Aorta (tissue), 5 donors: Measurements from ENCODE around the gene CCNYL1. TPM values are rescaled to one million over a fixed set of nuclear protein-coding genes. Genes with fewer than 3 reads are reported as not detected.
"Not testable (repeated sequence)": the region's sequence is repeated elsewhere in the genome, so short reads cannot be mapped to it uniquely, and the experiment has no call there.

Experiments
- ATAC-seq: fragments of 200-7000 bp; cut with Tn5 transposase; one replicate; pipeline ENCODE4 v1.9.1; 2022; ENCODE audit warnings: moderate library complexity; ENCODE audit not compliant: low FRiP score
- DNase-seq, 2 donors: peaks; one replicate each; pipeline ENCODE4 v3.0.0-alpha.2; 2020
- H3K27ac ChIP-seq, 2 donors: one replicate each; pipeline ENCODE4 v1.5.1; 2013; ENCODE audit warnings: low read length in 2 of 2, mild to moderate bottlenecking in 2 of 2, moderate library complexity in 2 of 2, control low read depth in 1 of 2, inconsistent platforms in 1 of 2, low read depth in 1 of 2
- H3K27me3 ChIP-seq, 2 donors: one replicate each; pipeline ENCODE4 v1.6.1; 2013; ENCODE audit warnings: control low read depth in 1 of 2, low read length in 1 of 2, mild to moderate bottlenecking in 1 of 2, moderate library complexity in 1 of 2; ENCODE audit not compliant: insufficient read depth in 2 of 2, control insufficient read depth in 1 of 2
- H3K36me3 ChIP-seq, 2 donors: one replicate each; pipeline ENCODE4 v1.6.1; 2013; ENCODE audit warnings: control low read depth in 1 of 2, low read length in 1 of 2, mild to moderate bottlenecking in 1 of 2; ENCODE audit not compliant: insufficient read depth in 2 of 2, control insufficient read depth in 1 of 2
- H3K4me1 ChIP-seq, 2 donors: one replicate each; pipeline ENCODE4 v1.6.1; 2013; ENCODE audit warnings: low read length in 2 of 2, control low read depth in 1 of 2, mild to moderate bottlenecking in 1 of 2, moderate library complexity in 1 of 2; ENCODE audit not compliant: insufficient read depth in 2 of 2, control insufficient read depth in 1 of 2
- H3K4me3 ChIP-seq, 2 donors: one replicate each; pipeline ENCODE4 v1.5.1; 2013; ENCODE audit warnings: low read length in 2 of 2, control low read depth in 1 of 2, mild to moderate bottlenecking in 1 of 2
- H3K9me3 ChIP-seq: one replicate; pipeline ENCODE4 v1.6.1; 2013; ENCODE audit warnings: mild to moderate bottlenecking, low read length; ENCODE audit not compliant: control insufficient read depth
- WGBS, 2 donors: extraction: QIAGEN DNeasy Blood & Tissue Kit; methylation state at CpG; one replicate each; pipeline ENCODE4 v1.1.7; 2013; 5-methylcytosine and 5-hydroxymethylcytosine counted together
- intact Hi-C, 2 donors: fragments of 100-400 bp; cut with DNase I; formaldehyde crosslinking; loops; one replicate each; pipeline versions ENCODE4 v1.14.2 to v1.15.0; 2022
- polyA plus RNA-seq, 2 donors: library from polyadenylated mRNA; stranded (reverse); fragments of 200-250 nt; gene quantifications; one replicate each; pipeline ENCODE4 v1.2.3, GENCODE V29; 2013
- total RNA-seq, 2 donors: library from RNA; stranded (reverse); fragmentation: NEBNext Ultra II Directional; extraction: Animal tissue kit (Norgen Biotek cat#: 25700); gene quantifications; one replicate each; pipeline ENCODE4 v1.2.1, GENCODE V29; 2021
- donor health status: healthy with polysubstance abuse.
- donor health status: Bipolar disorder and iron deficiency.
- donor health status: DM: no; HTN: no; CAD: no.
- donor health status: DM: no; HTN: no; CAD: no.
- donor health status: DM: yes; HTN: yes; CAD: no.

The CCNYL1 gene
- total and polyA plus RNA-seq, 4 donors, result 10.0 to 37.1 (median 20.9) TPM

GRCh38 chr2:207735513-207735859, 24.0 kb downstream of the CCNYL1 start:
- WGBS, 2 donors, result 98% methylated on average over 9 of the region's 9 CpGs
- H3K9me3 ChIP-seq, DNase-seq, H3K4me3 ChIP-seq, H3K27ac ChIP-seq, ATAC-seq, H3K27me3 ChIP-seq, H3K4me1 ChIP-seq, intact Hi-C loops, H3K36me3 ChIP-seq: not testable (repeated sequence)

GRCh38 chr2:207743514-207743913, 32.1 kb downstream of the CCNYL1 start:
- Histone ChIP-seq H3K36me3 (peaks cover 0 to 6% of the 10 kb centered on the region in 2 donors), H3K4me3 (no peak overlapping the region), H3K9me3 (no peaks in the 10 kb centered on the region), H3K27me3 (no peaks in the 10 kb centered on the region), H3K27ac (no peak overlapping the region), H3K4me1 (no peaks in the 10 kb centered on the region)
- ATAC-seq, result no peak
- no peak for DNase-seq
- intact Hi-C loops, result no loop called here

GRCh38 chr2:207744050-207744449, 32.6 kb downstream of the CCNYL1 start:
- intact Hi-C loops, result no loop called here
- Histone ChIP-seq H3K27me3 (no peaks in the 10 kb centered on the region), H3K4me1 (no peaks in the 10 kb centered on the region), H3K36me3 (peaks cover 0 to 9% of the 10 kb centered on the region in 2 donors), H3K9me3 (no peaks in the 10 kb centered on the region), H3K4me3 (no peak overlapping the region), H3K27ac (no peak overlapping the region)
- no peak for ATAC-seq
- DNase-seq, result no peak
- 75 to 76% methylated on average over 2 of the region's 2 CpGs for WGBS, 2 donors

- no peak overlapping the region for H3K27ac ChIP-seq
- DNase-seq, result no peak
- no peak for ATAC-seq
- no peaks in the 10 kb centered on the region for H3K9me3 ChIP-seq
- no peak overlapping the region for H3K4me3 ChIP-seq
- WGBS, 2 donors, result 89% methylated on average over 11 of the region's 11 CpGs
- no peaks in the 10 kb centered on the region for H3K4me1 ChIP-seq
- peaks cover 0 to 9% of the 10 kb centered on the region in 2 donors for H3K36me3 ChIP-seq
- no peaks in the 10 kb centered on the region for H3K27me3 ChIP-seq
- intact Hi-C loops, result no loop called here
Observed at GRCh38 chr2:207744451-207744850, 33.0 kb downstream of the CCNYL1 start.

- intact Hi-C loops, result loop anchor here (2.0 to 5.0 kb wide), 4 partner anchors 226 to 327 kb away; no protein-coding TSS in a partner anchor
- peaks cover 0 to 11% of the 10 kb centered on the region in 2 donors for H3K36me3 ChIP-seq
- peak in 1 of 2 donors; percentile 50 for DNase-seq
Observed at GRCh38 chr2:207746131-207746530, 34.7 kb downstream of the CCNYL1 start.

GRCh38 chr2:207747653-207748560, 36.5 kb downstream of the CCNYL1 start:
- 88% methylated on average over 15 of the region's 15 CpGs for WGBS, 2 donors
- DNase-seq (no peak), ATAC-seq (no peak)
- H3K4me1 ChIP-seq, result no peaks in the 10 kb centered on the region
- peaks cover 0 to 11% of the 10 kb centered on the region in 2 donors for H3K36me3 ChIP-seq
- no peaks in the 10 kb centered on the region for H3K9me3 ChIP-seq
- H3K27ac ChIP-seq, result no peak overlapping the region
- intact Hi-C loops, result loop anchor here (2.0 to 5.0 kb wide), 4 partner anchors 224 to 325 kb away; no protein-coding TSS in a partner anchor
- H3K4me3 ChIP-seq, result no peak overlapping the region
- H3K27me3 ChIP-seq, result no peaks in the 10 kb centered on the region

More at GRCh38 chr2:207746131-207746530, 34.7 kb downstream of the CCNYL1 start:
- H3K27me3 ChIP-seq, result no peaks in the 10 kb centered on the region
- no peaks in the 10 kb centered on the region for H3K9me3 ChIP-seq
- ATAC-seq, result peak; percentile 82
- WGBS, 2 donors, result 21 to 27% methylated on average over 1 of the region's 1 CpG
- H3K27ac ChIP-seq, result no peak overlapping the region
- no peaks in the 10 kb centered on the region for H3K4me1 ChIP-seq
- no peak overlapping the region for H3K4me3 ChIP-seq

- ATAC-seq (no peak), DNase-seq (no peak)
- Histone ChIP-seq H3K27ac (no peak overlapping the region), H3K4me1 (no peaks in the 10 kb centered on the region), H3K4me3 (no peak overlapping the region), H3K36me3 (peaks cover 0 to 10% of the 10 kb centered on the region in 2 donors), H3K27me3 (no peaks in the 10 kb centered on the region), H3K9me3 (no peaks in the 10 kb centered on the region)
- intact Hi-C loops, result loop anchor here (5.0 kb wide), 3 partner anchors 223 to 293 kb away; no protein-coding TSS in a partner anchor
Observed at GRCh38 chr2:207748993-207749392, 37.6 kb downstream of the CCNYL1 start.

- Histone ChIP-seq H3K4me3 (no peak overlapping the region), H3K27ac (no peak overlapping the region), H3K27me3 (no peaks in the 10 kb centered on the region), H3K36me3 (peaks cover 3 to 10% of the 10 kb centered on the region in 2 donors), H3K4me1 (no peaks in the 10 kb centered on the region), H3K9me3 (no peaks in the 10 kb centered on the region)
- ATAC-seq, result no peak
- no peak for DNase-seq
- intact Hi-C loops, result loop anchor here (5.0 kb wide), 3 partner anchors 222 to 292 kb away; no protein-coding TSS in a partner anchor
- 16 to 21% methylated on average over 2 of the region's 2 CpGs for WGBS, 2 donors
Observed at GRCh38 chr2:207749873-207750272, 38.4 kb downstream of the CCNYL1 start.

- DNase-seq (no peak), ATAC-seq (no peak)
- Histone ChIP-seq H3K4me3 (no peak overlapping the region), H3K36me3 (peaks cover 3 to 8% of the 10 kb centered on the region in 2 donors), H3K27me3 (no peaks in the 10 kb centered on the region), H3K9me3 (no peaks in the 10 kb centered on the region), H3K27ac (no peak overlapping the region), H3K4me1 (no peaks in the 10 kb centered on the region)
- WGBS, 2 donors, result 85 to 93% methylated on average over 7 of the region's 7 CpGs
- intact Hi-C loops, result no loop called here
Observed at GRCh38 chr2:207750345-207750744, 38.9 kb downstream of the CCNYL1 start.
